Measurements from ENCODE around the gene UBE2E3.

GRCh38 chr2:181007086-181007837 lies 26.9 kb downstream of the UBE2E3 start:
- TF ChIP-seq CTCF (IDR thresholded peaks at IDR 0.05; ENCODE audit: low read depth, low read length, poor library complexity, severe bottlenecking), result no peak
- no peak for TF ChIP-seq EZH2phosphoT487 (IDR thresholded peaks at IDR 0.05; ENCODE audit: borderline replicate concordance, low read length)

All from DOHH2 (cell line).